Activated CD8-positive, alpha-beta T cell treated with anti-CD3 and anti-CD28 coated beads for 36 hours (primary cell): ENCODE measurements around the gene SERPIND1. TPM values are rescaled to one million over a fixed set of nuclear protein-coding genes. Genes with fewer than 3 reads are reported as not detected.
"Not testable (repeated sequence)": the region's sequence is repeated elsewhere in the genome, so short reads cannot be mapped to it uniquely, and the experiment has no call there.

Source experiments
- ATAC-seq: fragments of 200-7000 bp; cut with Tn5 transposase; one replicate; pipeline ENCODE4 v1.10.0; 2021; ENCODE audit warnings: mild to moderate bottlenecking, moderate library complexity
- CTCF ChIA-PET: fragments of 350-600 bp; sonication (Branson Sonifier 250); formaldehyde crosslinking; loops from one replicate; lab custom pipeline; 2021; ENCODE audit warnings: antibody characterized with exemption; lab: Charles Lee
- POLR2A ChIA-PET: fragments of 350-600 bp; sonication (Branson Sonifier 250); formaldehyde crosslinking; loops from one replicate; lab custom pipeline; 2021; ENCODE audit warnings: antibody characterized with exemption; lab: Charles Lee
- DNase-seq: peaks from one replicate; pipeline ENCODE4 v3.0.0-alpha.2; 2020
- H3K27ac Mint-ChIP-seq: one replicate; pipeline ENCODE4 v1.8.0; 2021; ENCODE audit warnings: mild to moderate bottlenecking, mixed read lengths
- H3K27me3 Mint-ChIP-seq: one replicate; pipeline ENCODE4 v1.8.0; 2021; ENCODE audit warnings: mixed read lengths
- H3K36me3 Mint-ChIP-seq: one replicate; pipeline ENCODE4 v1.8.0; 2021; ENCODE audit warnings: low read depth, mixed read lengths
- H3K4me1 Mint-ChIP-seq: one replicate; pipeline ENCODE4 v1.8.0; 2021; ENCODE audit warnings: low read depth, mixed read lengths
- H3K4me3 Mint-ChIP-seq: one replicate; pipeline ENCODE4 v1.8.0; 2021; ENCODE audit warnings: mild to moderate bottlenecking, moderate library complexity, mixed read lengths
- H3K9me3 Mint-ChIP-seq: one replicate; pipeline ENCODE4 v1.8.0; 2021; ENCODE audit warnings: mixed read lengths
- CTCF ChIP-seq: fragments of 200-600 bp; IDR thresholded peaks from one replicate; pipeline ENCODE4 v1.8.0; 2022; ENCODE audit warnings: antibody characterized with exemption, mild to moderate bottlenecking
- intact Hi-C: fragments of 100-400 bp; cut with micrococcal nuclease; formaldehyde crosslinking; loops from one replicate; pipeline ENCODE4 v1.10.0; 2022
- total RNA-seq, 2 experiments: library from RNA; stranded (reverse); gene quantifications; one replicate each; pipeline ENCODE4 v1.2.3, GENCODE V29; 2021

SERPIND1 gene
- total RNA-seq, 2 experiments from 2014 or later, result not detected

DNA sequence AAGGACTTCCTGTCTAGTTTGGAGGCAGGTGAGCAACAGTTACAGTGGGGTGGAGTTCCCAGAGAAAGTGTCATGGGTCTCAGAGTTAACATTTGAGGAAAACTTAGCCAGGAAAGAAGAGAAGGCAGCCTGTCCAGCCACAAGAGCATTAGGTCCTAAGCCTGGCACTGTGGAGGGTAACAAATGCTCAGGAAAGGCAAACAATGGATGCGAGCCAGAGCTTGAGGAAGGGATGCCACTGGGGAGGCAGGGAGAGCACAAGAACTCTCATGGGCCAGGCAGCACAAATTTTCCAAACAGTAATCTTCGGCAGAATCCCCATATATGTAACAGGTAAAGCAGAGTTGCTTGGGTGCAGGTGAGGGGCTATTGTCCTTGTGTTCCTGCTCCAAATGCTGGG, 8.0 kb upstream of the SERPIND1 start:
- ChIA-PET POLR2A (interaction anchor here (1.1 kb wide), 1 partner anchor 12 kb away, joined by 3 read pairs; no protein-coding TSS in a partner anchor), CTCF (no interaction called here)
- no peak for TF ChIP-seq CTCF
- H3K4me3 Mint-ChIP-seq, result no peak overlapping the region
- H3K4me1 Mint-ChIP-seq, result no peaks in the 10 kb centered on the region
- ATAC-seq (no peak), DNase-seq (no peak)
- H3K27ac Mint-ChIP-seq, result no peak overlapping the region
- no peaks in the 10 kb centered on the region for H3K27me3 Mint-ChIP-seq
- intact Hi-C loops, result no loop called here
- peaks cover 17% of the 10 kb centered on the region for H3K36me3 Mint-ChIP-seq
- no peaks in the 10 kb centered on the region for H3K9me3 Mint-ChIP-seq

DNA sequence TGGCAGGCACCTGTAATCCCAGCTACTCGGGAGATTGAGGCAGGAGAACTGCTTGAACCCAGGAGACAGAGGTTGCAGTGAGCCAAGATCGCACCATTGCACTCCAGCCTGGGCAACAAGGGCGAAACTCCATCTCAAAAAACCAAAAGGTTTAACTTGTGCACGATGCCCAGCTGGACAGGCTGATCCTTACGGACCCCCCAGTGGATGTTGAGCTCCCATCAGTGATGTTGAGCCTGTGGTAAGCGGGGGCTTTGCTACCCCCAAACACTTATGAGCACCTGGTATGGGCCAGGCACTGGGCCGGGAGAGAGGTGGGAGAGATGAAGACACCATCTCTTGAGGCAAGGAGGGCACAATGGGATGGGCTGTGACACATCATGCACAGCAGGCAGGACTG, 7.4 kb upstream of the SERPIND1 start:
- H3K9me3 Mint-ChIP-seq, result no peaks in the 10 kb centered on the region
- CTCF ChIA-PET, result no interaction called here
- DNase-seq, result no peak

GRCh38 chr22:20769496-20769826, 4.5 kb upstream of the SERPIND1 start:
- H3K27ac Mint-ChIP-seq, intact Hi-C loops, H3K4me1 Mint-ChIP-seq: not testable (repeated sequence)

More for the DNA sequence above, 7.4 kb upstream of the SERPIND1 start:
- H3K36me3 Mint-ChIP-seq, result peaks cover 17% of the 10 kb centered on the region
- no peaks in the 10 kb centered on the region for H3K27me3 Mint-ChIP-seq
- H3K27ac Mint-ChIP-seq, result no peak overlapping the region
- ATAC-seq, result no peak
- intact Hi-C loops, result no loop called here
- POLR2A ChIA-PET, result interaction anchor here (1.1 kb wide), 1 partner anchor 12 kb away, joined by 3 read pairs; no protein-coding TSS in a partner anchor
- no peaks in the 10 kb centered on the region for H3K4me1 Mint-ChIP-seq
- TF ChIP-seq CTCF, result no peak
- H3K4me3 Mint-ChIP-seq, result no peak overlapping the region

DNA sequence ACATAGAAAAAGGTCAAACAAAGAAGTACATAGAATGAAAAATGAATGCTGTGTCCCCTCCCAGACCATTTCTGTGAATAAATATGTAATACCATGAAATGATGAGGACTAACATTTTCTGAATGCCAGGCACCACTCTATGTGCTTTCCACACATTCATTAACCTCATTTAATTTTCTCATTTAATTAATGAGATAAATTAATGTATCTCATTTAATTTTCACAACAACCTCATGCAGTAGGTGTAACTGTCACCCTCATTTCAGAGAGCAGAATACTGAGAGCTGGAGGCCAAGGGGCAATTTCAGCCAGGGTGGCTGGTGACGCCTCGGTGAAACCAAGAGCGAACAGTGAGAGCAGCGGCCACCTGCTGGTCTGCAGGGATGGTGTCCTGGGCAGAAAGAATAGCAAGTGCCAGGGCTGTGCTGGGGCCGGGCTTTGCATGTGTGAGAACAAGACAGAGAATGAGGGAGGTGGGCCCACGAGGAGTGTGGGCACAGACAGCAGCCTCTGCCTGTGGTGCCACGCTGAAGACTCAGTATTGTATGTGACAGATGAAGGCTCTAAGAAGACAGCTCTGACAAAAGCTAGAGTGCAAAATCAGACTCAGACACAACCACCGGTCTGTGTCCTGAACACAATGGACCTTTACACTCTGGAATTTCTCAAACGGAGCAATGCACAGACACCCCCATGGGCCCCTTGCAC, 1.8 kb upstream of the SERPIND1 start:
- H3K4me3 Mint-ChIP-seq, result no peak overlapping the region
- intact Hi-C loops, result no loop called here
- H3K36me3 Mint-ChIP-seq, result peaks cover 6% of the 10 kb centered on the region
- ATAC-seq (no peak), DNase-seq (no peak)
- ChIA-PET CTCF (interaction anchor here (0.6 to 4.3 kb wide), 2 partner anchors 12 to 49 kb away, joined by 3 to 25 read pairs; no protein-coding TSS in a partner anchor), POLR2A (no interaction called here)
- no peaks in the 10 kb centered on the region for H3K4me1 Mint-ChIP-seq
- H3K9me3 Mint-ChIP-seq, result no peaks in the 10 kb centered on the region
- H3K27ac Mint-ChIP-seq, result no peak overlapping the region
- no peak for TF ChIP-seq CTCF
- no peaks in the 10 kb centered on the region for H3K27me3 Mint-ChIP-seq

More at GRCh38 chr22:20769496-20769826, 4.5 kb upstream of the SERPIND1 start:
- CTCF ChIA-PET, result interaction anchor here (2.5 kb wide), 1 partner anchor 15 kb away, joined by 7 read pairs; no protein-coding TSS in a partner anchor
- H3K36me3 Mint-ChIP-seq, POLR2A ChIA-PET, H3K4me3 Mint-ChIP-seq, DNase-seq, H3K9me3 Mint-ChIP-seq, ATAC-seq, H3K27me3 Mint-ChIP-seq: not testable (repeated sequence)

DNA sequence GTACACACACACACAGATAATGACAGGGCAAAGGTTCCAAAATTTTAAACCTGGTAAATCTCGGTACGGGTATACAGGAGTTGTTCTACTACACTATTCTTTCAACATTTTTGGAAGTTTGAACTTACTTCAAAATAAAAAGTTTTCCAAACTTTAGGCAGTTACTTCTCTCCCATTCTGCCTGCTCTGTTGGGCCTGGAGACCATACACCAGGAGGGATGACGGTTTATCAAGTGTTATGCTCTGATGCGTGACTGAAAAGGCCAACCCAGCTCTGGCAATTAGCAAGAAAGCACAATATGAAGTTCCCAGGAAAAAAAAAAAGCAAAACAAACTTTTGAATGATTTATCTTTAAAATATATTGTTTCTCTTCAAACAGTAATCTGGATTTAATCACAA, 969 bp downstream of the SERPIND1 start:
- no peak overlapping the region for H3K4me3 Mint-ChIP-seq
- no peak for ATAC-seq
- H3K27me3 Mint-ChIP-seq, result no peaks in the 10 kb centered on the region
- TF ChIP-seq CTCF, result no peak
- peaks cover 10% of the 10 kb centered on the region for H3K36me3 Mint-ChIP-seq
- peaks cover 9% of the 10 kb centered on the region for H3K4me1 Mint-ChIP-seq
- CTCF ChIA-PET, result interaction anchor here (1.3 to 4.3 kb wide), 2 partner anchors 9 to 11 kb away, joined by 4 to 25 read pairs; no protein-coding TSS in a partner anchor
- intact Hi-C loops, result no loop called here
- POLR2A ChIA-PET, result no interaction called here
- DNase-seq, result no peak
- no peak overlapping the region for H3K27ac Mint-ChIP-seq
- H3K9me3 Mint-ChIP-seq, result no peaks in the 10 kb centered on the region
